A549 (cell line): ENCODE results near the gene ABHD12.

Experiments used
- CTCF ChIP-seq: fragments of >200 bp; sonication (Bioruptor Twin); formaldehyde crosslinking; IDR thresholded peaks from 3 replicates; pipeline ENCODE4 v1.5.1; 2016
- ELK1 ChIP-seq: fragments of 150-350 bp; IDR thresholded peaks from 2 replicates; pipeline ENCODE4 v1.6.1; 2014; ENCODE audit warnings: low read depth, mild to moderate bottlenecking, low read length
- JUN ChIP-seq, 2 experiments: fragments of >200 bp; sonication (Bioruptor Twin); formaldehyde crosslinking; IDR thresholded peaks; 2 replicates in 1 of 2; 3 replicates in 1 of 2; pipeline ENCODE4 v1.6.1; 2016 to 2017
- MAX ChIP-seq: IDR thresholded peaks from 2 replicates; pipeline ENCODE4 v1.6.1; 2012
- POLR2A ChIP-seq: IDR thresholded peaks from 2 replicates; pipeline ENCODE4 v1.6.1; 2012; ENCODE audit warnings: mild to moderate bottlenecking, low read length
- REST ChIP-seq: fragments of 200-600 bp; sonication (generic); IDR thresholded peaks from 2 replicates; pipeline ENCODE4 v1.6.1; 2016; ENCODE audit warnings: antibody characterized with exemption, mild to moderate bottlenecking, moderate library complexity

GRCh38 chr20:25296094-25297093 lies 94.2 kb downstream of the ABHD12 start:
- TF ChIP-seq POLR2A (0 out of 2 replicates have a peak, but pooled peaks have one; percentile 8), CTCF (peak; percentile 53), ELK1 (no peak), JUN (IDR thresholded peaks at IDR 0.05) (0 out of 5 replicates have a peak, but pooled peaks of 1 of the 2 experiments have one; percentile 20), MAX (peak; percentile 35), REST (no peak)
